SK-N-SH treated with all-trans-retinoic acid at 6 μM for 48 hours (cell line): ENCODE results near the gene CCDC106.

Experiments used
- ESRRG ChIP-seq: fragments of 250-450 bp; sonication (Bioruptor Pico); IDR thresholded peaks from 2 replicates; pipeline ENCODE4 v1.6.1; 2021; ENCODE audit warnings: mild to moderate bottlenecking
- OSR1 ChIP-seq: fragments of 250-450 bp; sonication (Bioruptor Pico); IDR thresholded peaks from 2 replicates; pipeline ENCODE4 v1.8.0; 2022; ENCODE audit warnings: moderate library complexity, mild to moderate bottlenecking, inconsistent platforms
- ZNF8 ChIP-seq: fragments of 450-650 bp; formaldehyde crosslinking; IDR thresholded peaks from 2 replicates; pipeline ENCODE4 v1.5.0; 2020; ENCODE audit warnings: mild to moderate bottlenecking, moderate library complexity

- TF ChIP-seq ESRRG (CRISPR knock-in tag) (no peak), OSR1 (no peak), ZNF8 (CRISPR knock-in tag) (no peak)
Observed at GRCh38 chr19:55603581-55604292, 44.3 kb upstream of the CCDC106 start.
